Measurements from ENCODE around the gene SHD.

GRCh38 chr19:4338441-4339355 lies 59.6 kb downstream of the SHD start, which contains the start of gene STAP2:
- no peak for TF ChIP-seq CTCF (IDR thresholded peaks at IDR 0.05; ENCODE audit: insufficient read depth, low read depth, low read length)
- no peak for TF ChIP-seq EZH2 (IDR thresholded peaks at IDR 0.05; ENCODE audit: insufficient read depth, low read length)
